Osteoblast (primary cell): ENCODE results near the gene LSS. TPM values are rescaled to one million over a fixed set of nuclear protein-coding genes. Genes with fewer than 3 reads are reported as not detected.
A peak's percentile ranks its signal among the peaks of the same experiment; 100 is the strongest.

Experiments
- DNase-seq: peaks from one replicate; pipeline ENCODE4 v3.0.0; 2011; ENCODE audit warnings: low spot score, mixed read lengths; ENCODE audit not compliant: insufficient read length; ENCODE audit errors: missing footprints
- H2AFZ ChIP-seq: 2 replicates; pipeline ENCODE4 v1.6.0; 2011; ENCODE audit warnings: mild to moderate bottlenecking, low read length
- H3K27ac ChIP-seq: 2 replicates; pipeline ENCODE4 v1.5.1; 2011; ENCODE audit warnings: mild to moderate bottlenecking, low read depth, low read length, moderate library complexity
- H3K27me3 ChIP-seq: 2 replicates; pipeline ENCODE4 v1.6.0; 2012; ENCODE audit warnings: mild to moderate bottlenecking, control low read depth, inconsistent platforms, low read length, moderate library complexity; ENCODE audit not compliant: insufficient read depth
- H3K36me3 ChIP-seq: 2 replicates; pipeline ENCODE4 v1.5.1; 2011; ENCODE audit warnings: mild to moderate bottlenecking, low read length, control low read depth, moderate library complexity; ENCODE audit not compliant: insufficient read depth
- H3K4me1 ChIP-seq: 2 replicates; pipeline ENCODE4 v1.5.1; 2011; ENCODE audit warnings: mild to moderate bottlenecking, low read length, control low read depth, moderate library complexity; ENCODE audit not compliant: insufficient read depth
- H3K4me2 ChIP-seq: 2 replicates; pipeline ENCODE4 v1.6.0; 2011; ENCODE audit warnings: mild to moderate bottlenecking, low read length; ENCODE audit not compliant: insufficient read depth
- H3K4me3 ChIP-seq: fragments of 200-600 bp; sonication (generic); 3 replicates; pipeline ENCODE4 v1.5.1; 2012; ENCODE audit warnings: mild to moderate bottlenecking, low read length, inconsistent platforms; ENCODE audit not compliant: insufficient read depth
- H3K79me2 ChIP-seq: 2 replicates; pipeline ENCODE4 v1.6.0; 2012; ENCODE audit warnings: mild to moderate bottlenecking, low read length, control low read depth, inconsistent platforms; ENCODE audit not compliant: insufficient read depth
- H3K9me3 ChIP-seq: 2 replicates; pipeline ENCODE4 v1.5.1; 2011; ENCODE audit warnings: low read depth, low read length, control low read depth
- H4K20me1 ChIP-seq: 2 replicates; pipeline ENCODE4 v1.6.0; 2012; ENCODE audit warnings: mild to moderate bottlenecking, low read length, control low read depth; ENCODE audit not compliant: insufficient read depth
- CTCF ChIP-seq: IDR thresholded peaks from 2 replicates; pipeline ENCODE4 v1.5.1; 2011; ENCODE audit warnings: mild to moderate bottlenecking, low read depth, low read length, moderate library complexity; ENCODE audit errors: extremely low read depth
- total RNA-seq: library from RNA; depleted of rRNA; stranded (reverse); fragments of >200 nt; gene quantifications from 2 replicates; pipeline ENCODE4 v1.2.3, GENCODE V29; 2012

LSS gene
- total RNA-seq = 122 and 145 TPM in 2 replicates

- Histone ChIP-seq H3K79me2 (peaks cover 42% of the 10 kb centered on the region), H2AFZ (peak within 1 kb of the TSS; percentile 80), H3K27ac (peak within 1 kb of the TSS; percentile 70), H3K36me3 (peaks cover 10% of the 10 kb centered on the region), H3K4me1 (peaks cover 14% of the 10 kb centered on the region), H3K4me3 (peak within 1 kb of the TSS; percentile 93), H3K4me2 (peak within 1 kb of the TSS; percentile 90), H3K27me3 (no peaks in the 10 kb centered on the region), H3K9me3 (no peaks in the 10 kb centered on the region), H4K20me1 (peaks cover 13% of the 10 kb centered on the region)
- peak; percentile 100 for DNase-seq
- no peak for TF ChIP-seq CTCF
These were observed at the start of gene LSS for GRCh38 chr21:46228345-46229051. Gene LSS (minus strand): TSS chr21:46228774. CDS start chr21:46228745, 29 bp downstream.

- H3K4me1 ChIP-seq = no peaks in the 10 kb centered on the region
- no peak for TF ChIP-seq CTCF
- no peak overlapping the region for H3K4me2 ChIP-seq
- H3K27me3 ChIP-seq = no peaks in the 10 kb centered on the region
- no peak for DNase-seq
- H3K36me3 ChIP-seq = peaks cover 86% of the 10 kb centered on the region
- H3K4me3 ChIP-seq = no peak overlapping the region
- H3K79me2 ChIP-seq = peaks cover 13% of the 10 kb centered on the region
- peaks cover 12% of the 10 kb centered on the region for H4K20me1 ChIP-seq
- no peak overlapping the region for H3K27ac ChIP-seq
- H2AFZ ChIP-seq = no peak overlapping the region
- H3K9me3 ChIP-seq = no peaks in the 10 kb centered on the region
These were observed 46.3 kb upstream of the LSS start for GRCh38 chr21:46274797-46275390.

GRCh38 chr21:46273341-46273740 is 44.8 kb upstream of the LSS start:
- Histone ChIP-seq H3K4me1 (no peaks in the 10 kb centered on the region), H3K4me3 (no peak overlapping the region), H4K20me1 (peaks cover 9% of the 10 kb centered on the region), H2AFZ (no peak overlapping the region), H3K27me3 (no peaks in the 10 kb centered on the region), H3K4me2 (no peak overlapping the region), H3K36me3 (peaks cover 91% of the 10 kb centered on the region), H3K27ac (no peak overlapping the region), H3K79me2 (peaks cover 6% of the 10 kb centered on the region), H3K9me3 (no peaks in the 10 kb centered on the region)
- TF ChIP-seq CTCF = no peak
- DNase-seq = no peak

- peaks cover 91% of the 10 kb centered on the region for H3K36me3 ChIP-seq
- no peak for DNase-seq
- H3K4me2 ChIP-seq = no peak overlapping the region
- H4K20me1 ChIP-seq = peaks cover 11% of the 10 kb centered on the region
- H3K9me3 ChIP-seq = no peaks in the 10 kb centered on the region
- H3K27me3 ChIP-seq = no peaks in the 10 kb centered on the region
- no peak for TF ChIP-seq CTCF
- no peak overlapping the region for H3K27ac ChIP-seq
- H3K4me3 ChIP-seq = no peak overlapping the region
- H3K79me2 ChIP-seq = no peaks in the 10 kb centered on the region
- no peaks in the 10 kb centered on the region for H3K4me1 ChIP-seq
- no peak overlapping the region for H2AFZ ChIP-seq
These were observed 40.9 kb upstream of the LSS start for GRCh38 chr21:46269466-46269865.
